ENCODE data around the gene LRRC55.

DNA sequence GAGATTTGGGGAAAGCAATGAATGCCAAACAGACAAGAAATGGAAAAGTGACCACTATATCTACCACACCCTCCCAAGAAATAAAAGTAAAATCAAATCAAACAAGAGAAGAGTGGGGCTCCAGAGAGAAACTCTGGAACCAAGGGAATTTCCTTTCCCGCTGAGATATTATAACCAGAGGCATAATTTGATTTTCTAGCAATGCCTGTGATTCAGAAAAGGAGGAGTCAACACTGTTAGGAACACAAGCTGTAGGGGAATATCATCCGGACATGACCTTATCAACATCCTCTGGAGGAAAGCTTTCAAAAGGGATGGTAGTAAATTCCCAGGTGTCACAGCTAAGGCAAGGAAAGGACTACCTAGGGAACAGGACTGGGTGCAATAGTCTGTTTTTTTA lies 29.6 kb upstream of the LRRC55 start:
- TF ChIP-seq POLR2AphosphoS5 (IDR thresholded peaks at IDR 0.05; ENCODE audit: low read depth, low read length) (no peak), POLR2A (IDR thresholded peaks at IDR 0.05; ENCODE audit: low read depth, low read length) (no peak)

All from GM12892 (cell line).